Heart left ventricle (tissue), 16 donors: Measurements from ENCODE around the gene ZNF783. TPM values are rescaled to one million over a fixed set of nuclear protein-coding genes. Genes with fewer than 3 reads are reported as not detected.
A peak's percentile ranks its signal among the peaks of the same experiment; 100 is the strongest.
"Not testable (repeated sequence)": the region's sequence is repeated elsewhere in the genome, so short reads cannot be mapped to it uniquely, and the experiment has no call there.

ENCODE experiments used
- ATAC-seq, 4 donors: fragments of 200-7000 bp; cut with Tn5 transposase; one replicate each; pipeline ENCODE4 v1.9.1; 2020 to 2022; ENCODE audit warnings: moderate library complexity in 4 of 4, mild to moderate bottlenecking in 3 of 4, moderate number of reproducible peaks in 1 of 4
- DNase-seq, 5 donors: peaks; one replicate each; pipeline ENCODE4 v3.0.0-alpha.2; 2020
- H3K27ac ChIP-seq, 12 donors: fragments of 200-600 bp; sonication (generic) in 4 of 12; one replicate each; pipeline versions ENCODE4 v1.5.0 to v1.8.0; 2016 to 2022; ENCODE audit warnings: mild to moderate bottlenecking in 2 of 12
- H3K27me3 ChIP-seq, 9 donors: fragments of 200-600 bp; sonication (generic) in 2 of 9; one replicate each; pipeline versions ENCODE4 v1.5.1 to v1.8.0; 2016 to 2022; ENCODE audit warnings: mild to moderate bottlenecking in 3 of 9
- H3K36me3 ChIP-seq, 9 donors: fragments of 200-600 bp; sonication (generic) in 2 of 9; one replicate each; pipeline versions ENCODE4 v1.5.0 to v1.8.0; 2018 to 2022; ENCODE audit warnings: mild to moderate bottlenecking in 2 of 9
- H3K4me1 ChIP-seq, 12 donors: fragments of 200-600 bp; sonication (generic) in 4 of 12; one replicate each; pipeline versions ENCODE4 v1.5.0 to v1.8.0; 2016 to 2022; ENCODE audit warnings: mild to moderate bottlenecking in 3 of 12
- H3K4me3 ChIP-seq, 12 donors: fragments of 200-600 bp; sonication (generic) in 4 of 12; one replicate each; pipeline versions ENCODE4 v1.5.0 to v1.8.0; 2017 to 2022; ENCODE audit warnings: mild to moderate bottlenecking in 9 of 12, moderate library complexity in 4 of 12
- H3K9me3 ChIP-seq, 12 donors: fragments of 200-600 bp; sonication (generic) in 4 of 12; one replicate each; pipeline versions ENCODE4 v1.5.0 to v1.8.0; 2016 to 2022; ENCODE audit warnings: mild to moderate bottlenecking in 1 of 12
- CTCF ChIP-seq, 12 donors: fragments of 200-600 bp; sonication (generic) in 4 of 12; IDR thresholded peaks; one replicate each; pipeline versions ENCODE4 v1.5.0 to v1.8.0; 2018 to 2022; ENCODE audit warnings: antibody characterized with exemption in 12 of 12, mild to moderate bottlenecking in 5 of 12
- POLR2A ChIP-seq, 2 donors: fragments of 450-650 bp; IDR thresholded peaks; one replicate each; pipeline ENCODE4 v1.6.1; 2017; ENCODE audit warnings: antibody characterized with exemption in 2 of 2, mild to moderate bottlenecking in 2 of 2, moderate library complexity in 2 of 2
- WGBS, 4 donors: extraction: QIAGEN DNeasy Blood & Tissue Kit in 2 of 4; methylation state at CpG; one replicate each; pipeline versions ENCODE4 v1.1.5 to v1.1.7; 2013 to 2018; 5-methylcytosine and 5-hydroxymethylcytosine counted together
- intact Hi-C, 10 donors: fragments of 100-400 bp; cut with DNase I; formaldehyde crosslinking; loops; one replicate each; pipeline versions ENCODE4 v1.11.1 to v1.14.2; 2022
- polyA plus RNA-seq, 2 donors: library from polyadenylated mRNA; stranded (reverse); fragments of 200-250 nt; gene quantifications; one replicate each; pipeline ENCODE4 v1.2.3, GENCODE V29; 2013
- total RNA-seq, 9 donors: library from RNA; depleted of rRNA in 2 of 9; stranded (reverse); fragments of >200 nt in 2 of 9; fragmentation: NEBNext Ultra II Directional in 3 of 9; extraction: Animal tissue kit (Norgen Biotek cat#: 25700) in 3 of 9; gene quantifications; one replicate each; pipeline versions ENCODE4 v1.1.0 to v1.2.4, GENCODE V29; 2016 to 2023
- donor health status: ischemic (EF 13 %, LVEDD 7.1; RV severe dilation, severe dysfunction).
- donor health status: healthy with polysubstance abuse.
- donor health status: DM: no; HTN: yes; CAD: no.
- donor health status: DM: no; HTN: no; CAD: no.
- donor health status: ischemic (EF 25% LVEDD 6.9; RV normal size, moderate dysfunction).
- donor health status: ischemic (EF 25% LVEDD 5.7; RV mildly dilated, moderate dysfunction).
- donor health status: healthy.
- donor health status: DM: yes; HTN: yes; CAD: no.
- donor health status: ischemic (EF 35%, LVEDD 5.7; RV mildly dilated, moderate dysfunction).
- donor health status: nonischemic (EF 11% LVEDD 7.7; RV severe dilation, severe dysfunction).
- donor health status: DM: yes; HTN: yes; CAD: no.
- donor health status: PGD.
- donor health status: ischemic (EF 29% LVEDD 5.4; RV normal size, mild dysfunction).
- donor health status: nonischemic (EF 23%, LVEDD 6.1; RV moderate dilation, normal function).

The ZNF783 gene
- total and polyA plus RNA-seq, 11 donors = 2.8 to 9.0 (median 3.3) TPM

- 80 to 99% (median 87%) methylated on average over 4 to 6 of the region's 6 CpGs for WGBS, 4 donors
- TF ChIP-seq CTCF (IDR thresholded peaks at IDR 0.05) (no peak), POLR2A (IDR thresholded peaks at IDR 0.05) (no peak)
Observed at GRCh38 chr7:149226840-149227494, 35.0 kb upstream of the ZNF783 start.

DNA sequence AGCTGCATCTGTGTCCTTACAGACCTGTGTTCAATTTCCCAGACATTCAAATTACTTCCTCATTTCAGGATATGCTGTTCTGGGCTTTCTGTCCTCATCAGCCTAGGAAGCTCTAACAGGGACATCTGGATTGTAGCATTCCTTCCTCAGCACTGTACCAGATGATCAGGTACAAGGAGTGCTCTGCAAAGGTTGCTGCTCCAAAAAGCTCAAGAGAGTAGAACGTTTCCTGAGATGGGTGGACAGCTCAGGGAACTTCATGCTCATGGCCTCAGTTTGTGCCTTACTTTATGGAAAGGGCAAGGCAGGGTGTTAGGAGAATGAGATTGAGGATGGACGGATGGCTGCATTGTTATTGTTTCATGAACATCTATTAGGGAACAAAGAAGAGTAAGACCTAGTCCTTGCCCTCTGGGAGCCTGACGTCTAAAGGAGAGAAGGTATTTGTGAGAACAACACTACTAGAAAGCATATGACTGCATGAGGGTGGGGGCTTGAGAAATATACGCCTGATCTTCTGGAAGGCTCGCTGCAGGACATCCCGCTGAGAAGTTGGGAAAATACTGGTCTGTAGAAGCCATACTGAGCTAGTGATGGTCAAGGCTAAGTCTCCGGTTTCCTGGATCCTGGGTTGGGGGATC, 33.0 kb upstream of the ZNF783 start:
- peaks cover 0 to 20% (median 16%) of the 10 kb centered on the region in 9 donors for H3K36me3 ChIP-seq
- H3K4me1 ChIP-seq = no peaks in the 10 kb centered on the region
- WGBS, 4 donors = 59 to 62% (median 61%) methylated on average over 7 of the region's 7 CpGs
- no peak for TF ChIP-seq CTCF (IDR thresholded peaks at IDR 0.05)
- H3K4me3 ChIP-seq = no peak overlapping the region
- DNase-seq (no peak), ATAC-seq (no peak)
- intact Hi-C loops = no loop called here
- H3K27me3 ChIP-seq = no peaks in the 10 kb centered on the region
- no peak overlapping the region for H3K27ac ChIP-seq
- H3K9me3 ChIP-seq = no peaks in the 10 kb centered on the region

More at GRCh38 chr7:149226840-149227494, 35.0 kb upstream of the ZNF783 start:
- Histone ChIP-seq H3K27me3 (no peaks in the 10 kb centered on the region), H3K4me1 (no peaks in the 10 kb centered on the region), H3K9me3 (no peaks in the 10 kb centered on the region), H3K27ac (no peak overlapping the region), H3K4me3 (no peak overlapping the region), H3K36me3 (peaks cover 0 to 37% (median 31%) of the 10 kb centered on the region in 9 donors)
- intact Hi-C loops = no loop called here
- ATAC-seq = peak in 2 of 4 donors; percentile 14 to 19
- no peak for DNase-seq

- intact Hi-C loops = no loop called here
- Histone ChIP-seq H3K4me1 (no peaks in the 10 kb centered on the region), H3K4me3 (no peak overlapping the region), H3K27ac (no peak overlapping the region), H3K27me3 (no peaks in the 10 kb centered on the region), H3K36me3 (peaks cover 0 to 15% (median 12%) of the 10 kb centered on the region in 9 donors), H3K9me3 (no peaks in the 10 kb centered on the region)
- DNase-seq = no peak
- ATAC-seq = peak in 1 of 4 donors; percentile 12
- 64 to 73% (median 71%) methylated on average over 6 of the region's 6 CpGs for WGBS, 4 donors
- no peak for TF ChIP-seq CTCF (IDR thresholded peaks at IDR 0.05)
- TF ChIP-seq POLR2A (IDR thresholded peaks at IDR 0.05) = no peak
Observed at GRCh38 chr7:149229526-149229925, 32.5 kb upstream of the ZNF783 start.

GRCh38 chr7:149232362-149232761, 29.6 kb upstream of the ZNF783 start:
- no peaks in the 10 kb centered on the region for H3K4me1 ChIP-seq
- H3K27me3 ChIP-seq = no peaks in the 10 kb centered on the region
- DNase-seq (no peak), ATAC-seq (no peak)
- intact Hi-C loops = no loop called here
- H3K27ac ChIP-seq = no peak overlapping the region
- no peaks in the 10 kb centered on the region for H3K36me3 ChIP-seq
- H3K4me3 ChIP-seq = no peak overlapping the region
- H3K9me3 ChIP-seq = no peaks in the 10 kb centered on the region
- WGBS, 4 donors = 77 to 91% (median 85%) methylated on average over 2 of the region's 2 CpGs
- TF ChIP-seq CTCF (IDR thresholded peaks at IDR 0.05) (no peak), POLR2A (IDR thresholded peaks at IDR 0.05) (no peak)

DNA sequence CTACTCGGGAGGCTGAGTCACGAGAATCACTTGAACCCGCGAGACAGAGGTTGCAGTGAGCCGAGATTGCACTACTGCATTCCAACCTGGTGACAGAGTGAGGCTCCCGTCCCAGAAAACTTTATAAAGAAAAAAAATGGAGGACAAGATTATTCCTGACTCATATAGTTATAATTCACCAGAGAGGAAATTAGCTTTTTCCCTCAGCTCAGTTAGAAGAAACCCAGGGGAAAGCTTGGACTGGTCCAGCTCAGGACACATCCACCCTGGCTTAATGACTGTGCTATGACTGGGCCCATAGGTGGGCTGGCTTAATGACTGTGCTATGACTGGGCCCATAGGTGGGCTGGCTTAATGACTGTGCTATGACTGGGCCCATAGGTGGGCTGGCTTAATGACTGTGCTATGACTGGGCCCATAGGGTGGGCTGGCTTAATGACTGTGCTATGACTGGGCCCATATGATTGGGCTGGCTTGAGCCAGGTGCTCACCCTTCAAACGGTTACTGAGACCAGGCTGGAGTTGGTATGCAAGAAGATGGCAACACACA, 28.3 kb upstream of the ZNF783 start:
- H3K9me3 ChIP-seq, intact Hi-C loops, H3K27ac ChIP-seq, H3K36me3 ChIP-seq, DNase-seq, H3K27me3 ChIP-seq, ATAC-seq, H3K4me1 ChIP-seq, H3K4me3 ChIP-seq: not testable (repeated sequence)
- WGBS, 4 donors = 73 to 80% (median 76%) methylated on average over 7 of the region's 7 CpGs
